ENCODE data around the gene DRC7. TPM values are rescaled to one million over a fixed set of nuclear protein-coding genes. Genes with fewer than 3 reads are reported as not detected.
A peak's percentile ranks its signal among the peaks of the same experiment; 100 is the strongest.

DRC7 gene
- total RNA-seq, 1 donor from 2014 or later, result 0.16 TPM

GRCh38 chr16:57685633-57686032 lies 9.0 kb upstream of the DRC7 start:
- H3K27ac Mint-ChIP-seq (ENCODE audit: unreplicated experiment), result no peak overlapping the region
- H3K4me3 Mint-ChIP-seq, result no peak overlapping the region
- TF ChIP-seq, protein P1, sequence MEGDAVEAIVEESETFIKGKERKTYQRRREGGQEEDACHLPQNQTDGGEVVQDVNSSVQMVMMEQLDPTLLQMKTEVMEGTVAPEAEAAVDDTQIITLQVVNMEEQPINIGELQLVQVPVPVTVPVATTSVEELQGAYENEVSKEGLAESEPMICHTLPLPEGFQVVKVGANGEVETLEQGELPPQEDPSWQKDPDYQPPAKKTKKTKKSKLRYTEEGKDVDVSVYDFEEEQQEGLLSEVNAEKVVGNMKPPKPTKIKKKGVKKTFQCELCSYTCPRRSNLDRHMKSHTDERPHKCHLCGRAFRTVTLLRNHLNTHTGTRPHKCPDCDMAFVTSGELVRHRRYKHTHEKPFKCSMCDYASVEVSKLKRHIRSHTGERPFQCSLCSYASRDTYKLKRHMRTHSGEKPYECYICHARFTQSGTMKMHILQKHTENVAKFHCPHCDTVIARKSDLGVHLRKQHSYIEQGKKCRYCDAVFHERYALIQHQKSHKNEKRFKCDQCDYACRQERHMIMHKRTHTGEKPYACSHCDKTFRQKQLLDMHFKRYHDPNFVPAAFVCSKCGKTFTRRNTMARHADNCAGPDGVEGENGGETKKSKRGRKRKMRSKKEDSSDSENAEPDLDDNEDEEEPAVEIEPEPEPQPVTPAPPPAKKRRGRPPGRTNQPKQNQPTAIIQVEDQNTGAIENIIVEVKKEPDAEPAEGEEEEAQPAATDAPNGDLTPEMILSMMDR (conservative IDR thresholded peaks at IDR 0.05), result no peak
- peaks cover 11% of the 10 kb centered on the region for H3K4me1 Mint-ChIP-seq
- no peaks in the 10 kb centered on the region for H3K36me3 Mint-ChIP-seq (ENCODE audit: low read depth)
- peaks cover 2% of the 10 kb centered on the region for H3K9me3 Mint-ChIP-seq
- H3K27me3 Mint-ChIP-seq (ENCODE audit: low read depth), result no peaks in the 10 kb centered on the region
- no peak for DNase-seq (ENCODE audit: low read depth, low spot score)

DNA sequence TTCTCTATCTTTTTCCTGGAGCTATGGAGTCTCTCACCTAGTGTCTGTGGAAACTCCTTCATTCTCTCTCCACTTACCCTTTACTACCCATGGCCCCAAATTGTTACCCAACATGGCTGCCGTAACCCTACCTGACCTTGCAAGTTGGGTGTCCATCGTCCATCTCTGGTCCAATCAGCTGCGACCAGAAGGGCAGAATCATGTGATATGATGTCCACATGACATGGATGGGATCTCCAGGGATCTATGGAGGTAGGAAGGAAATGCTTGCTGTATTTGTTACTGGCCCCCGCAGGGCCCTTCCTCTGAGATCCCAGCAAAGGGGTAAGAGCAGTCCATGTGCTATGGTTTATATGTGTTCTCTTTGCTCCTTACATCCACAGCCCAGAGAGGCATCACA lies 8.0 kb upstream of the DRC7 start:
- no peak overlapping the region for H3K27ac Mint-ChIP-seq (ENCODE audit: unreplicated experiment)
- no peak for DNase-seq (ENCODE audit: low read depth, low spot score)
- TF ChIP-seq, protein P1 (conservative IDR thresholded peaks at IDR 0.05), result no peak

GRCh38 chr16:57687363-57687929 lies 7.2 kb upstream of the DRC7 start:
- Mint-ChIP-seq H3K4me1 (peaks cover 11% of the 10 kb centered on the region), H3K27me3 (ENCODE audit: low read depth) (no peaks in the 10 kb centered on the region), H3K9me3 (peaks cover 2% of the 10 kb centered on the region), H3K4me3 (no peak overlapping the region), H3K36me3 (ENCODE audit: low read depth) (no peaks in the 10 kb centered on the region), H3K27ac (ENCODE audit: unreplicated experiment) (peak overlapping the region; percentile 43)
- TF ChIP-seq, protein P1 (conservative IDR thresholded peaks at IDR 0.05), result no peak
- DNase-seq (ENCODE audit: low read depth, low spot score), result no peak

More for the DNA sequence above, 8.0 kb upstream of the DRC7 start:
- Mint-ChIP-seq H3K9me3 (peaks cover 2% of the 10 kb centered on the region), H3K4me1 (peaks cover 11% of the 10 kb centered on the region), H3K36me3 (ENCODE audit: low read depth) (no peaks in the 10 kb centered on the region), H3K4me3 (no peak overlapping the region), H3K27me3 (ENCODE audit: low read depth) (no peaks in the 10 kb centered on the region)

- H3K4me3 Mint-ChIP-seq, result no peak overlapping the region
- DNase-seq (ENCODE audit: low read depth, low spot score), result no peak
- H3K27ac Mint-ChIP-seq (ENCODE audit: unreplicated experiment), result peak overlapping the region; percentile 38
- peaks cover 7% of the 10 kb centered on the region for H3K4me1 Mint-ChIP-seq
- H3K27me3 Mint-ChIP-seq (ENCODE audit: low read depth), result no peaks in the 10 kb centered on the region
- TF ChIP-seq, protein P1 (conservative IDR thresholded peaks at IDR 0.05), result no peak
- H3K36me3 Mint-ChIP-seq (ENCODE audit: low read depth), result no peaks in the 10 kb centered on the region
- H3K9me3 Mint-ChIP-seq, result peaks cover 2% of the 10 kb centered on the region
These were observed 6.1 kb upstream of the DRC7 start for GRCh38 chr16:57688487-57688986.

DNA sequence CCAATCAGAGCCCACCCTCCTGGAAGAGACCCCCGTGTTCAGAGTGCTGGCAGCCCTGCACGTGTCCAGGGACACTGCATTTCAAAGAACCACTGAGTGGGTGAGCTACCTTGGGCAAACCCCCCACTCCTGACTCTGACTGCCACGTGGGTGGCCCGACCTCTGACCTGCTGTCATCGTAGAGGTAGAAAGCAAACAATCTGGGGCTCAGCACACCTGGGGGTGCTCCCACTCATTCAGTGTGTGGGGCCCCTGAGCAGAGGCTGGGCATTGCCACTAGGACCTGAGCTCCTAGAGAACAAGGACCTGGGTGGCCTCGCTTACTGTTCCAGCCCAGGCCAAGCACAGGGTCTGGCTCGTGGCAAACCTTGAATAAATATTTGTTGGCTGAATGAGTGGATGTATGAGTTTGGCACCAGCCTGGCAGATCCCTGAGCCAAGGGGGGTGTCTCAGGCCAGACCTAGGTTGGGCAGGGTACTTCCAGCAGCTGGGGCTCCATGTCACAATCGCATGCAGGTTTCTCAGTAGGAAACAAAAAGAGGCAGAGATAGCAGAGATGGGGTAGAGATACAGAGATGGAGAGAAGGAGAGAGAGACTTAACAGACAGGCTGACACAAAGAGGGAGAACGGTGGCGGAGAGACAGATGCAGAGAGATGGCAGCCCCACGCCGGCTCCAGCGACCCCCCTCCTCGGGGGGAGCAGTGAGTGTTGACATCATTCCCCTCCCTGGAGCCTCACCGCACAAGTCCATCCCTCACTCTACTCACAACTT lies 5.4 kb upstream of the DRC7 start:
- TF ChIP-seq, protein P1 (conservative IDR thresholded peaks at IDR 0.05), result no peak
- Mint-ChIP-seq H3K36me3 (ENCODE audit: low read depth) (no peaks in the 10 kb centered on the region), H3K9me3 (peaks cover 2% of the 10 kb centered on the region), H3K27me3 (ENCODE audit: low read depth) (no peaks in the 10 kb centered on the region), H3K27ac (ENCODE audit: unreplicated experiment) (no peak overlapping the region), H3K4me1 (peaks cover 6% of the 10 kb centered on the region), H3K4me3 (no peak overlapping the region)
- DNase-seq (ENCODE audit: low read depth, low spot score), result no peak
